Neural cell (in vitro differentiated cells): Measurements from ENCODE around the gene CCDC50. TPM values are rescaled to one million over a fixed set of nuclear protein-coding genes. Genes with fewer than 3 reads are reported as not detected.

Experiments
- H2AFZ ChIP-seq: fragments of 200-600, 300-800 bp; sonication (generic), shearing (Covaris generic); 2 replicates; pipeline ENCODE4 v1.6.0; 2014; ENCODE audit warnings: low read depth, mild to moderate bottlenecking, antibody characterized with exemption, low read length, moderate library complexity
- H3F3A ChIP-seq: fragments of 200-600 bp; shearing (Covaris generic); 2 replicates; pipeline ENCODE4 v1.6.1; 2016; ENCODE audit warnings: mild to moderate bottlenecking, moderate library complexity, mixed read lengths, antibody characterized with exemption, low read length; ENCODE audit not compliant: insufficient read depth, poor library complexity, severe bottlenecking
- H3K27ac ChIP-seq: fragments of 200-600, 300-800 bp; sonication (generic), shearing (Covaris generic); 2 replicates; pipeline ENCODE4 v1.5.1; 2014; ENCODE audit warnings: mild to moderate bottlenecking, low read length, moderate library complexity
- H3K27me3 ChIP-seq: fragments of 300-800, 200-600 bp; sonication (generic), shearing (Covaris generic); 2 replicates; pipeline ENCODE4 v1.6.0; 2014; ENCODE audit warnings: mild to moderate bottlenecking, low read depth, low read length, moderate library complexity; ENCODE audit not compliant: insufficient read depth
- H3K36me3 ChIP-seq: fragments of 300-800, 200-600 bp; sonication (generic), shearing (Covaris generic); 2 replicates; pipeline ENCODE4 v1.5.1; 2014; ENCODE audit warnings: mild to moderate bottlenecking, antibody characterized with exemption, low read length, moderate library complexity; ENCODE audit not compliant: insufficient read depth
- H3K4me2 ChIP-seq: fragments of 300-800, 200-600 bp; sonication (generic), shearing (Covaris generic); 2 replicates; pipeline ENCODE4 v1.6.0; 2014; ENCODE audit warnings: mild to moderate bottlenecking, low read length
- H3K4me3 ChIP-seq: fragments of 300-800, 200-600 bp; sonication (generic), shearing (Covaris generic); 2 replicates; pipeline ENCODE4 v1.5.1; 2014; ENCODE audit warnings: mild to moderate bottlenecking, low read length, moderate library complexity
- H3K79me2 ChIP-seq: fragments of 200-600 bp; shearing (Covaris generic); replicated peaks from 2 replicates; pipeline ENCODE4 v1.6.0; 2014; ENCODE audit warnings: mild to moderate bottlenecking, low read length, moderate library complexity; ENCODE audit not compliant: insufficient read depth
- H3K9ac ChIP-seq: fragments of 300-800, 200-600 bp; sonication (generic), shearing (Covaris generic); 2 replicates; pipeline ENCODE4 v1.6.1; 2016; ENCODE audit warnings: mild to moderate bottlenecking, low read length, mixed read lengths
- H3K9me2 ChIP-seq: fragments of 200-600 bp; shearing (Covaris generic); 2 replicates; pipeline ENCODE4 v1.6.1; 2016; ENCODE audit warnings: mild to moderate bottlenecking, low read length, mixed read lengths; ENCODE audit not compliant: insufficient read depth
- H3K9me3 ChIP-seq: fragments of 200-600, 300-800 bp; sonication (generic), shearing (Covaris generic); 2 replicates; pipeline ENCODE4 v1.6.1; 2016; ENCODE audit warnings: mild to moderate bottlenecking, mixed run types, low read length, moderate library complexity, mixed read lengths
- H4K20me1 ChIP-seq: fragments of 200-600 bp; shearing (Covaris generic); 2 replicates; pipeline ENCODE4 v1.6.1; 2016; ENCODE audit warnings: mild to moderate bottlenecking, mixed run types; ENCODE audit not compliant: insufficient read depth
- CTCF ChIP-seq: fragments of 450-650 bp; IDR thresholded peaks from 2 replicates; pipeline ENCODE4 v1.5.1; 2014; ENCODE audit warnings: antibody characterized with exemption, mild to moderate bottlenecking, moderate library complexity; ENCODE audit not compliant: poor library complexity, severe bottlenecking
- EP300 ChIP-seq: fragments of 450-650 bp; conservative IDR thresholded peaks from 2 replicates; pipeline ENCODE4 v1.6.1; 2014; ENCODE audit warnings: antibody characterized with exemption, mild to moderate bottlenecking, moderate library complexity; ENCODE audit not compliant: poor library complexity, severe bottlenecking
- EZH2 ChIP-seq: fragments of 200-600, 300-800 bp; shearing (Covaris generic), sonication (generic); IDR thresholded peaks from 2 replicates; pipeline ENCODE4 v1.6.1; 2014; ENCODE audit warnings: antibody characterized with exemption, low read length, borderline replicate concordance, mild to moderate bottlenecking; ENCODE audit not compliant: insufficient read depth, poor library complexity, severe bottlenecking
- MXI1 ChIP-seq: fragments of 450-650 bp; conservative IDR thresholded peaks from 2 replicates; pipeline ENCODE4 v1.6.1; 2014; ENCODE audit warnings: antibody characterized with exemption, mild to moderate bottlenecking; ENCODE audit not compliant: poor library complexity, severe bottlenecking
- POLR2AphosphoS5 ChIP-seq: IDR thresholded peaks from 2 replicates; pipeline ENCODE4 v1.6.1; 2012
- RAD21 ChIP-seq: fragments of 450-650 bp; conservative IDR thresholded peaks from 2 replicates; pipeline ENCODE4 v1.6.1; 2014; ENCODE audit warnings: antibody characterized with exemption, mild to moderate bottlenecking, moderate library complexity
- REST ChIP-seq: IDR thresholded peaks from 2 replicates; pipeline ENCODE4 v1.6.1; 2012; ENCODE audit warnings: borderline replicate concordance
- SMC3 ChIP-seq: fragments of 450-650 bp; conservative IDR thresholded peaks from 2 replicates; pipeline ENCODE4 v1.6.1; 2014; ENCODE audit warnings: antibody characterized with exemption, mild to moderate bottlenecking, moderate library complexity; ENCODE audit not compliant: poor library complexity
- TAF1 ChIP-seq: IDR thresholded peaks from 2 replicates; pipeline ENCODE4 v1.6.1; 2012; ENCODE audit warnings: low read depth
- polyA plus RNA-seq: library from polyadenylated mRNA; depleted of rRNA; stranded (reverse); fragments of >200 nt; gene quantifications from 2 replicates; pipeline ENCODE4 v1.2.3, GENCODE V29; 2014

Gene CCDC50
- polyA plus RNA-seq, 1 donor from 2014 or later = 58.2 TPM

- Histone ChIP-seq H3K9me2 (no peaks in the 10 kb centered on the region), H3K27me3 (no peaks in the 10 kb centered on the region), H3F3A (no peaks in the 10 kb centered on the region), H4K20me1 (no peaks in the 10 kb centered on the region), H3K79me2 (no peaks in the 10 kb centered on the region), H3K36me3 (no peaks in the 10 kb centered on the region), H3K4me3 (no peak overlapping the region), H3K4me2 (no peak overlapping the region), H3K27ac (no peak overlapping the region), H2AFZ (no peak overlapping the region), H3K9me3 (no peaks in the 10 kb centered on the region), H3K9ac (no peak overlapping the region)
- TF ChIP-seq POLR2AphosphoS5 (no peak), SMC3 (no peak), EZH2 (no peak), MXI1 (no peak), EP300 (no peak), CTCF (no peak), REST (no peak), TAF1 (no peak), RAD21 (no peak)
These were observed 33.1 kb upstream of the CCDC50 start for GRCh38 chr3:191296041-191296541.

GRCh38 chr3:191298846-191299245 is 30.3 kb upstream of the CCDC50 start:
- Histone ChIP-seq H3K27me3 (no peaks in the 10 kb centered on the region), H3K4me3 (no peak overlapping the region), H3K4me2 (no peak overlapping the region), H4K20me1 (no peaks in the 10 kb centered on the region), H2AFZ (no peak overlapping the region), H3K9me2 (no peaks in the 10 kb centered on the region), H3K9ac (no peak overlapping the region), H3K36me3 (no peaks in the 10 kb centered on the region), H3K9me3 (no peaks in the 10 kb centered on the region), H3K27ac (no peak overlapping the region), H3K79me2 (no peaks in the 10 kb centered on the region), H3F3A (no peaks in the 10 kb centered on the region)
- TF ChIP-seq CTCF (no peak), MXI1 (no peak), RAD21 (no peak), SMC3 (no peak), EZH2 (no peak), REST (no peak), EP300 (no peak), TAF1 (no peak), POLR2AphosphoS5 (no peak)
